Measurements from ENCODE around the gene BCO2.
"Not testable (repeated sequence)": the region's sequence is repeated elsewhere in the genome, so short reads cannot be mapped to it uniquely, and the experiment has no call there.

The BCO2 gene

DNA sequence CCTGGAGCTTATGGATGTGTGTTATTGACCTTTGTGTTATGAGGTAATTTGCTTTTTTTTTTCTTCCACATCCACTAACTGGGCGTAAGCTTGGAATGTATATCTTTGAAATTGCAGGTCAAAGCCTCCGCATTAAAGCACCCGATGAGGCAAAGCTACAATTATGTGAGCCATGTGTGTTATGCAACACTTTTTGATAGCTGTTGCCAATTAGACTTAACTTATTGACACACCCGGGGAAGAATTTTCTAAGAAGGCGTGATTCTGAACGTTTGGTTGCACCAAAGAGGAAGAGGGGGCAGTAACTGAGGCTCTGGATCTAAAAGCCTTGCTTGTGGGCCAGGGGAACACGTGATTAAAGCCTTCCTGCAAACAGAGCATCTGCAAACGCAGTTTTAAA is 8.8 kb upstream of the BCO2 start:
- no peak for DNase-seq (ENCODE audit: low read depth)

DNA sequence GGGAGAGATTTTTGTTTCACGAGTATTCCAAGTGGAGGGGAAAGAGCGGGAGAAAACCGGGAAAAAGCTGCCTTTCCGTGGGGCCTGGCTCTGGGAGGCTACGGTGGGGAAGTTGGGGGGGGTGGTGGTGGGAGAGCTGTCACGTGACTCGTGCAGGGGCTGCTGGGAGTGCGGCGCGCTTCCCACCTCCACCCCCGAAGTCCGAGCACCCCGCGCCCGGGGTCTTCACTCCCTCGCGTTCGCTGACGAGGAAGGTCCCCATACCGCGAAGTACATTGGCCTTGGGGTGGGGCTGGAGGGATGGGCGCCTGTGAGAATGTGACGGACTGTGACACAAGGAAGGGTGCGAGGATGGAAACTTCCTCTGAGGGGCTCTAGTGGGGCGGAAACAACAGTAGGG is 8.2 kb upstream of the BCO2 start, which contains the start of gene TEX12:
Gene TEX12 (plus strand): TSS at position 228 of the 400 bp plus-strand sequence. CDS start 1,897 bp downstream, outside the sequence.
- no peak for DNase-seq (ENCODE audit: low read depth)

DNA sequence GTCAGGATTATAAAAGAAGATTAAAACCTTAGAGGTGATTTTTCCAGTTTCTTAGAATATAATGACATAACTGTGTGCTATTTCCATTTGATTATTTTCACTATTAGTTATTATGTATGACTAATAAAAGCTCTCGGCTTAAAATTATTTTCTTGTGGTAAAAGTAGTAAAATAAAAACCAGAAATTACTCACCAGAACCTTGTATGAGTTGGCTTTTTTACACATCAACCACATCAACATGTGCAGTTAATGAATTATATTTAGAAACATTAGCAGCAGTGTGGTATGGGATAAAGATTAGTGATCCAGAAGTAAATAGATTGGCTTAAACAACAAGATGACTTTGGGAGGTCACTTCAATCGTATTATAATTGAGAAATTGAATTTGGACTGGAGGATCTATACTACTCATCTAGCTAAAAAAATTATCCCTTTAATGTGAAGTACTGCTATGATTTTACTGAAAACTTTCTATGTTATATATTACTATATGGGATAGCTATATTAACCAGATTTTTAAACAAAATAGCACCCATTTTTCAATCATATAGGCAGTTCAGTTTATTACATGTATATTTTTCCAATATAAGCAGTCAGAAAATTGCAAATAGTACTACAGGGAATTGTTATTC is 2.8 kb upstream of the BCO2 start:
- DNase-seq (ENCODE audit: low read depth): no peak

DNA sequence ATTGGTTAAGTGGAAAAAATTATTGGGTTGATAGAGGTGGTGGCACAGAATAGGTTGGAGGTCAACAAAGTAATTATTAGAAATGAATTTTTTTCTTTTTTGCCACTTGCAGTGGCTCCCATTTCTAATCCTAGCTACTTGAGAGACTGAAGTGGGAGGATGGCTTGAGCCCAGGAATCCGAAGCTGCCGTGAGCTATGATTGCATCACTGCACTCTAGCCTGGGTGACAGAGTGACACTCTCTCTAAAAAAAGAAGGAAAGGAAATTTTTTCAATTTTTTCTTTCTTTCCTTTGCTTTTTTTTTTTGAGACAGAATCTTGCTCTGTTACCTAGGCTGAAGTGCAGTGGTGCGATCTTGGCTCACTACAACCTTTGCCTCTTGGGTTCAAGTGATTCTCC is 2.2 kb upstream of the BCO2 start:
- no peak for DNase-seq (ENCODE audit: low read depth)

DNA sequence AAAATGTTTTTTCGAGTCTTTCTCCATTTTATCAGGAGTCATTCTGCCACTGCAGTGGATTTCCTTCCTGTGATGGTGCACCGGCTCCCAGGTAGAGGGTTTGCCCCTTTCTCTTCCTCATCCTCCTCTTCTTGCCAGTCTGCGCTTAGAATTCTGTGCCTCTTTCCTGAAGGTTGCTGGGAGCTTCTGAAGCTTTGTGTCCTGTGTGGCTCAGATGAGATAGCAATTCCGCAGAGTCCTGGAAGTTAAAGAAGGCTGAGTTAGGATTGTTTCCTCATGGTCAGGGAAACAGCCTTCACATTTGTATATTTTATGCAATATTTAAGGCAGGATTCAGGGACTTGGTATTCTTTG is 264 bp downstream of the BCO2 start:
- DNase-seq (ENCODE audit: low read depth): no peak

DNA sequence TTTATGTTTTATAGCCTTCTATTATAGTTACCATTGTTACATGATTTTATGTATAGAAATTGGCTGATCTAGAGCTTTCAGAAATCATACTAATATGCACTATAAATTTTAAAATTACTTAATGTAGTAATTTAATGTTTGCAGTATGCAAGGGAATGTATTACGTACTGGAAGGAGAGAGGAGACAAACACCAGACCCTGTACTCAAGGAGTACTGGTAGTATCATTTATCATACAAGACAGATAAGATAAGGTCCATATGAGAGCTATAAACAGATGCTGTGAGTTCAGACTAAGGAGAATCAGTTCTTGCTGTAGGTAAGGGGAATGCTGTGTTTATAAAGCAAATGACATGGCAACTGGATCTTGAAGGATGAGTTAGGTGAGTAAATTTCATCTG is 765 bp downstream of the BCO2 start:
- DNase-seq (ENCODE audit: low read depth): no peak

DNA sequence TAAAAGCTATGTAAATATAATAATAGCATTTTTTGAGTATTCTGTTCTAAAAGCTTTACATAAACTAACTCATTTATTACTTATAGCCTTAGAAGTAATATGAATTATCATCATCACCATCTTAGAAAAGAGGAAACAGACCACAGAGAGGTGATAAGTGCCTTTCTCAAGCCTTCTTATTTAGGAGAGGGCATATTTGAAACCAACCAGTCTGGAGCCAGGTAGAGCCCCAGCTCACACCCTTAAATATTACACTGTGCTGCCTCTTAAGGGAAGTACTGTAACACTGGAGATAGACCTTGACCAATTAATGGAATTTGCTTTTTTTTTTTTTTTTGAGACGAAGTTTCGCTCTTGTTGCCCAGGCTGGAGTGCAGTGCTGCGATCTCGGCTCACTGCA is 2.3 kb downstream of the BCO2 start:
- no peak for DNase-seq (ENCODE audit: low read depth)

DNA sequence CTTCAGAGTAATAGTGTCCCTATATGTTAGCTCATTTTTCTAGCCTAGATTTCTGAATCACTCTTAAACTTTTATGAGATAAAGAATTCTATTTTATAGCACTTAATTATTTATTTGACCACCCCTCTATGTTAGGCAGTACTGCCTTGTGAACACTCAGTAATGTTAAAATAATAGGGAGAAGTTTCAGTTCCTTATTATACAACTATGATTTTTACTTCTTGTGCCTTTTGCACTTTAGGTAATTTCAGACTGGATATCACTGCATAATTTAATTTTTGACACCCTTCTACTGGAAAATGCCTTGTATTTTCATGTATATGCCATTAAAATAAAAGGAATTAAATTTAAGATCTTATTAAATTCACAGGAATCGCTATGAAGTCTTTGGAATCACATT is 3.1 kb downstream of the BCO2 start:
- no peak for DNase-seq (ENCODE audit: low read depth)

DNA sequence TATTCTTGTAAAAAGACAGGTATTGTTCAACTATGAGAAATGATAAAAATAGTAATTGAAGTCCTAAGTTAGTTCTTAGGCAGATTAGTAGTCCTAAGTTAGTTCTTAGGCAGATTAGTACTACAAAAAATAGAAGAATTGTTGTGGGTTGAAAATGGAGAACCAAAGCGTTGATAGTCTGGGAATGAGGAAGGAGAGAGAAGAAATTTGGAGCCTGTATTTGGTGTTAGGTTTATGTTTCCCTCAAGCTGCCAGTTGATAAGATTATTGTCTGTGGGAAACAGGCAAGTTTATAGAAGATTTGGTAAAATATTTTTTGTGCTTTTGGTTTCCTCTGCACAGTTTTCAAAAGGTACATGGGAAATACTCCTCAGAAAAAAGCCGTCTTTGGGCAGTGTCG is 3.6 kb downstream of the BCO2 start:
- no peak for DNase-seq (ENCODE audit: low read depth)

DNA sequence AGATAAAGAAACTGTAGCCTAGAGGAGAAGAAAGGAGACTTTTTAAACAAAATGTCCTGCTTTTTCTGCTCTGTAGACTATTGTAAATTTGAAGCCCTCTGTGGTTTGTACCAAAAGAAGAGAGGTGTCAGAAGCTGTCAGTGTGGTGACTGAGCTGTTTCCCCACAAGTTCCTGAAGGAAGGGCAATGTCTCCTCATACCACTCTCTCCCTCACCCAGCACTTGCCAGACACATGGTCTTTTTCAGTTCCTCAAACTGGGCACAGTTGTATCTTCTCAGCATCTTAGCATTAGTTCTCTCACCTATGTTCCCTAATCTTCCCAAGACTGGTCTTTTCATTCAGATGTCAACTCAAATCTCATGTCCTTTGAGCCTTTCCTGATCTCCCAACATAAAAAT is 4.3 kb downstream of the BCO2 start:
- no peak for DNase-seq (ENCODE audit: low read depth)

DNA sequence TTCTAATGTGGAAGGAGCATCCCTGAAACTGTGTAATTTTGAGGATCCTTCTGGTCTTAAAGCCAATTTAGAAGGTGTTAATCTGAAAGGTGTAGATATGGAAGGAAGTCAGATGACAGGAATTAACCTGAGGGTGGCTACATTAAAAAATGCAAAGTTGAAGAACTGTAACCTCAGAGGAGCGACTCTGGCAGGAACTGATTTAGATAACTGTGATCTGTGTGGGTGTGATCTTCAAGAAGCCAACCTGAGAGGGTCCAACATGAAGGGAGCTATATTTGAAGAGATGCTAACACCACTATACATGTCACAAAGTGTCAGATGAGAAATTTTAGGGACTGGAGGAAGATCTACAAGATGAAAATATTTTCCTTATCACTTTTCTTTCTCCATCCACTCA is 7.6 kb downstream of the BCO2 start:
- no peak for DNase-seq (ENCODE audit: low read depth)

DNA sequence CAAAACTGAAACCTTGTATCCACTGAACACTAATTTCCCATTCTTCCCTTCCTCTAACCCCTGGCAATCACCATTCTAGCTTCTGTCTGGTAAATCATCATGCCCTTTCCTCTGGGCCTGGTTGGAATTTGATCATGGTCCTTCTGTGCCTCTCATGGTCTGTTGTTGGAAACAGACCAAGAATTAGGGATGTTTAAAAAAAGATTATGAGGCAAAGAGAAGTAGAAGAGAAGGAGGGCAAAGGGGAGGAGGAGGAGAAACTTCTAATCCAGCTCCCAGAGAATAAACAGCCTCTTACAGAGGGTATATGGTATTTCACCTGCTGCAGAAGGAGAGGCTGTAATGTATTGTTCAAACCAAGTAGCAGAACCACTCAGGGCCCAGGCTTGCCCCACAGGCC is 10.6 kb downstream of the BCO2 start:
- no peak for DNase-seq (ENCODE audit: low read depth)

DNA sequence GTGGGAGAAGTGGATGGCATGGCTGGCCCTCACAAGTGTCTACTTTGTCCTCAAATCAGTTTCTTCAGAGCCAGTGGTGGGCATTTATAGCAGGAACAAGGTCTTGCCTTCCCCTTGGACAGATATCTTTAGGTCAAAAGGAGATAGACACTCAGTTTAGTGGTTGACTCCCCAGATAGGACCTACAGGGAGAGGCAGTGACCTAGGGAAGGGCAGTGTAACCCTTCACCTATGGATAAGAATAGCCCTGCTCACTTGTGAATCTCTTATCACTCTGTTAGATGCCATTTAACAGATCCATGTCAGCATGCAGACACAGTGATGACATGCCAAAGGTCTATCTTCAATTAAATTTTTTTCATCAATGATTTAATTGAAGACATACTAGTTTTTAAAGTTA is 11.0 kb downstream of the BCO2 start:
- no peak for DNase-seq (ENCODE audit: low read depth)

DNA sequence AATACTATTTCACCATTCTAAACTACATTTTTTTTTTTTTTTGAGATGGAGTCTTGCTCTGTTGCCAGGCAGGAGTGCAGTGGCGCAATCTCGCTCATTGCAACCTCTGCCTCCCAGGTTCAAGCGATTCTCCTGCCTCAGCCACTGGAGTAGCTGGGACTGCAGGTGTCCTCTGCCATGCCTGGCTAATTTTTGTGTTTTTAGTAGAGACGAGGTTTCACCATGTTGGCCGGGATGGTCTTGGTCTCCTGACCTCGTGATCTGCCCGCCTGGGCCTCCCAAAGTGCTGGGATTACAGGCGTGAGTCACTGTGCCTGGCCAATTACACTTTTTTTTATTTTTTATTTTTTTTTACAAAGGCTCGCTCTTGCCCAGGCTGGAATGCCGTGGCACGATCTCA is 19.8 kb downstream of the BCO2 start:
- not testable (repeated sequence) for DNase-seq (ENCODE audit: low read depth)

DNA sequence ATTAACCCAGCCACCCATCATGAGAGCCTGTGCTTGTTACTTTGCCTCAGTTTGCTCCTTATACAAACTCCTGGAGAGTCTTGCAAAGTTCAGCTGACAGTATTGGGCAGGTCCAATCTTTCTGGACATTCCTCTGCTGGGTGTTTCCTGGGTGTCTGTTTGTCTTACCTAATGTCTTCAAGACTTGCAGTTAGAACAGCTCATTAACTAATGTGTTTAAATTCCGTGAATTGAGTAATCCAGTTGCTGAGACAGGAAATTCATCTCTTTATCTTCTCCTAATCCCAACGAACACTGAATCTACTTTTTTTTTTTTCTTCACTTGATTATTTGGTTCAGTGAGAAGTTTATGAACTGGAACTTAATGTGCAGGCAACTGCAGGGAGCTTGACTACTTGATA is 20.6 kb downstream of the BCO2 start:
- no peak for DNase-seq (ENCODE audit: low read depth)

DNA sequence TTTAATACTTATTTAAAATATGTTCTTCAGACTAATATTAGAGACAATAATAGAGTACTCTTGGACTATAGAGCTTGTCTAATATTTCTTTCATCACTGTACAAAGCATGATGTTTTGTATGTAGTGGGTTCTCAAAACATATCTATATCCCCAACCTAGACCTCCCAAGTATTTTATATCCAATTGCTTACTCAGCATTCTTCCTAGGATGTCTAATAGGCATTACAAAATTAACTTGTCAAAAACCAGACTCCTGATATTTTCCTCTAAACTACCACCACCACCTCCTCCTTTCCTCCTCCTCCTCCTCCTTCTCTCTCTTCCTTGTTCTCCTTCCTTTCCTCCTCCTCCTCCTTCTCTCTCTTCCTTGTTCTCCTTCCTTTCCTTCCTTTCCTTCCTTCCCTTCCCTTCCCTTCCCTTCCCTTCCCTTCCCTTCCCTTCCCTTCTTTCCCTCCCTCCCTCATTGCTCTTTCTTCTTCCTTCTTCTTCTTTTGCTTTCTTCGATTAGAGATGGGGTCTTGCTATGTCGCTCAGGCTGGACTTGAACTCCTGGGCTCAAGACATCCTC is 21.3 kb downstream of the BCO2 start:
- no peak for DNase-seq (ENCODE audit: low read depth)

DNA sequence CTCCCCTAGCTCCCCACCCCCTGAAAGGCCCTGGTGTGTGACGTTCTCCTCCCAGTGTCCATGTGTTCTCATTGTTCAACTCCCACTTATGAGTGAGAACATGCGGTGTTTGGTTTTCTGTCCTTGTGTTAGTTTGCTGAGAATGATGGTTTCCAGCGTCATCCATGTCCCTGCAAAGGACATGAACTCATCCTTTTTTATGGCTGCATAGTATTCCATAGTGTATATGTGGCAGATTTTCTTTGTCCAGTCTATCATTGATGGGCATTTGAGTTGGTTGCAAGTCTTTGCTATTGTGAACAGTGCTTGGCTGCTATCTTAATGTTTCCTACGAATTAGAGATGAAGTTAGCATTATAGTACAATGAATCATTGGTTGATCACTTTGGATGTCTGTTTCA is 23.8 kb downstream of the BCO2 start:
- not testable (repeated sequence) for DNase-seq (ENCODE audit: low read depth)

DNA sequence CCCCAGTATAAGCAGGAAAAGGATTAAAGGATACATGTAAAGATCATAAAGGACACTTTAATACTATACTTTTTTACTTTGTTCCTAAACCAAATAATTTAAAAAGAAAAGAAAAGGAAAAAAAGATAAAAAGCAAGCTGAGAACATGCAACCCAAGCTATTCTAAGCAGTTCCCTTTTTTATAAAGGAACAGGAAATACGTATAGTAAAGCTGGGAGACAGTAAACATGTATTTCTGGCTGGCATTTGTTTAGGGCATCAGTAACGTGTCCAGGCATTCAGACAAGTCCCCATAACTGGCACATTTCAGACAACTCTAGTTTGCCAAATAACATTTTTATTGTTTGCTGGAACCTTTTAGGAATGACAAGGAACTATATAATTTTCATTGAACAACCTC is 24.9 kb downstream of the BCO2 start:
- no peak for DNase-seq (ENCODE audit: low read depth)

DNA sequence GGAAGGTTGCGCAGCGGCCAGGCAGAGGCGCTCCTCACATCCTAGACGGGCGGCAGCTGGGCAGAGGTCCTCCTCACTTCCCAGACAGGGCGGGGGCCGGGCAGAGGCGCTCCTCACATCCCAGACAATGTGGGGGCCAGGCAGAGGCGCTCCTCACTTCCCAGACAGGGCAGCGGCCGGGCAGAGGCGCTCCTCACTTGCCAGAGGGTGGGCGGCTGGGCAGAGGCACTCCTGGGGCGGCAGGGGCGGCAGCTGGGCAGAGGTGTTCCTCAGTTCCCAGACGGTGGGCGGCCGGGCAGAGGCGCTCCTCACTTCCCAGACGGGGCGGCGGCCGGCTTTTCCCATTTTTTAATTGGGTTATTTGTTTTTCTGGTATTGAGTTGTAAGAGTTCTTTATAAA is 30.8 kb downstream of the BCO2 start:
- no peak for DNase-seq (ENCODE audit: low read depth)

DNA sequence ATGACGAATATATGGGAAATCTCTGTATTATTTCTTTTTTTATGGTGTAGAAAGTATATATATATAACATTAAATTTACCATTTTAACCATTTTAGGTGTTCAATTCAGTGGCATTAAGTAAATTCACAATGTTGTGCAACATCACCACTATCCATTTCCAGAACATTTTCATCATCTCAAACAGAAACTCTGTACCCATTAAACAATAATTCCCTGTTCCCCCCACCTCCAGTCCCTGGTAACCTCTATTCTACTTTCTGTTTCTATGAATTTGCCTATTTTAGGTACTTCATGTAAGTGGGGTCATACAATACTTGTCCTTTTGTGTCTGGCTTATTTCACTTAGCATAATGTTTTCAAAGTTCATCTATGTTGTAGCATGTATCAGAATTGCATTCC is 35.6 kb downstream of the BCO2 start:
- no peak for DNase-seq (ENCODE audit: low read depth)

DNA sequence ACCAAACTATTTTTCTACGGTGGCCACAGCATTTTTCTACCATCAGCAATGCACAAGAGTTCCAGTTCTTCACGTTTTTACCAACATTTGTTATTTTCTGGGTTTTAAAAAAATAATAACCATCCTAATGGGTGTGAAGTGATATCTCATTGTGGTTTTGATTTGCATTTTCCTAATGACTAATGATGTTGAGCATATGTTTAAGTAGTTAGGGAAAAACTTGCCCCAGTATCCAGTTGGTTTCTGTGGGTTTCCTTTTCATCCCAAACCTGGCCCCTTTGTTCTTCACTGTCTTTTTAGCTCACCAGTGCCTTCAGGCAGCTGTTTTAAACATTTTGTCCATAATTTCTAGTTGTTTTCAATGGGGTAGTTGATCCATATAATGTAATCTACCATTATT is 36.2 kb downstream of the BCO2 start:
- no peak for DNase-seq (ENCODE audit: low read depth)

DNA sequence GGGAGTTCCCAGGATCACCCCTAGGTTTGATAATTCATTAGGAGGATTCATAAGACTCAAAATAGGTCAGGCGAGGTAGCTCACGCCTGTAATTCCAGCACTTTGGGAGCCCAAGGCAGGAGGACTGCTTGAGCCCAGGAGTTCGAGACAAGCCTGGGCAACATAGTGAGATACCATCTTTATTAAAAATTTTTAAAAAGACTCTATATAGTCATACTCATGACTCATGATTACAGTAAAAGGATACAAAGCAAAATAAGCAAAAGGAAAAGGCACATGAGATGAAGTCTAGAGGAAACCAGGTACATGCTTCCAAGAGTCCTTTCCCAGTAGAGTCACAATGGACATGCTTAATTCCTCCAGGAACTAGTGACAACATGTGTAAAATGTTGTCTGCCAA is 37.0 kb downstream of the BCO2 start:
- DNase-seq (ENCODE audit: low read depth): no peak

DNA sequence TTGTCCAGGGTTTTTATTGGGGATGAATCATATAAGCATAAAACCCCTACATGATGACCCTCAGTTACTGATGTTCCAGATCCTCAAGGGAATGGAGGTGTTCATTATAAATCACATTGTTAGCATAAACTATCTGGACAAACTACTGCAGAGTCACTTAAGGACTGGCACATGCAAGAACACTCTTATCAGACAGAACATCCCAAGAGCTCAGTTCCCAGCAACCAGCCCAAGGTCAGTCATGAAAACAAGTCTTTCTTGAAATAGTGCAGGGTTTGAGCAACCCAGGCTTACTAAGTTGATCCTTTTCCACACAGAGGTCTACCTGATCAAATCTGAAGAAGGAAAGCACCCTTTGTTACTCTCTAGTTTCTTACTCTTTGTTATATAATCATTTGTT is 37.4 kb downstream of the BCO2 start:
- no peak for DNase-seq (ENCODE audit: low read depth)

DNA sequence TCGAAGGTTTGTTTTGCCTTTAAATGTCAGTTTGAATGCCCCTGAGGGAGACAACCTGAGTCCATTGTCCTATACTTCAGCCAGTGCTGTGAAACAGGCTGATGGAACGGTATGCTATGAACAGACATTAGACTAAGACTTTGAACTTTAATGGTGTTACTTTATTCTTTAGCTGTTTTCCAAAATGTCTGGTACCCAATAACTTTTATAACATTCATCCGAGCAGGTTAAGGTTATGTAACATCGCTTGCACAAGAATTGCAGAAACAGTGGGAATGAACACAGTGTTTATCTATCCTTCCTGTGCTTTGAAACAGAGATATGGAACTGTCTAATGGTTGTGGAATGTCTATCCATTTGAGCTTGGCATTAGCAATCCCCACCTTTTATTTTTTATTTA is 38.4 kb downstream of the BCO2 start:
- no peak for DNase-seq (ENCODE audit: low read depth)

DNA sequence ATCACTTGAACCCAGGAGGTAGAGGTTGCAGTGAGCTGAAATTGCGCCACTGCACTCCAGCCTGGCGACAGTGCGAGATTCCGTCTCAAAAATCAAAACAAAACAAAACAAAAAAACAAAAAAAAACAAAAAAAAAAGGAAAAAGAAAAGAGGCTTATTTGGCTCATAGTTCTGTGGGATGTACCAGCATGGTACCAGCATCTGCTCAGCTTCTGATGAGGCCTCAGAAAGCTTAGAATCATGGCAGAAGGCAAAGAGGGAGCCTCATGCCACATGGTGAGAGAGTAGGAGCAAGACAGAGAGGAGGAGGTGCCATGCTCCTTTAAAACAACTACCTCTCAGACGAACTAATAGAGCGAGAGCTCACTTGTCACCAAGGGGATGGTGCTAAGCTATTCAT is 40.3 kb downstream of the BCO2 start:
- no peak for DNase-seq (ENCODE audit: low read depth)
